Effector memory CD4-positive, alpha-beta T cell (primary cell): ENCODE measurements around the gene CELF2.

Experiments
- DNase-seq, 3 donors: peaks; one replicate each; pipeline ENCODE4 v3.0.0-alpha.2; 2020
- H3K27ac ChIP-seq: 2 replicates; pipeline ENCODE4 v1.7.0; 2013; ENCODE audit warnings: mild to moderate bottlenecking, low read length, moderate library complexity; ENCODE audit not compliant: insufficient read depth, poor library complexity, severe bottlenecking
- H3K27me3 ChIP-seq: replicated peaks from 2 replicates; pipeline ENCODE4 v1.7.0; 2013; ENCODE audit warnings: mild to moderate bottlenecking, low read length; ENCODE audit not compliant: insufficient read depth, control insufficient read depth, poor library complexity, severe bottlenecking
- H3K36me3 ChIP-seq: 2 replicates; pipeline ENCODE4 v1.7.0; 2013; ENCODE audit warnings: mild to moderate bottlenecking, low read length, moderate library complexity; ENCODE audit not compliant: control insufficient read depth, insufficient read depth
- H3K4me1 ChIP-seq: 2 replicates; pipeline ENCODE4 v1.7.0; 2013; ENCODE audit warnings: low read length, mild to moderate bottlenecking; ENCODE audit not compliant: control insufficient read depth, insufficient read depth, poor library complexity, severe bottlenecking
- H3K4me3 ChIP-seq: 2 replicates; pipeline ENCODE4 v1.7.0; 2013; ENCODE audit warnings: low read length, low read depth, mild to moderate bottlenecking; ENCODE audit not compliant: insufficient read depth, poor library complexity, severe bottlenecking
- H3K9me3 ChIP-seq: 2 replicates; pipeline ENCODE4 v1.7.0; 2013; ENCODE audit warnings: mild to moderate bottlenecking, low read length, moderate library complexity; ENCODE audit not compliant: control insufficient read depth

Gene CELF2

DNA sequence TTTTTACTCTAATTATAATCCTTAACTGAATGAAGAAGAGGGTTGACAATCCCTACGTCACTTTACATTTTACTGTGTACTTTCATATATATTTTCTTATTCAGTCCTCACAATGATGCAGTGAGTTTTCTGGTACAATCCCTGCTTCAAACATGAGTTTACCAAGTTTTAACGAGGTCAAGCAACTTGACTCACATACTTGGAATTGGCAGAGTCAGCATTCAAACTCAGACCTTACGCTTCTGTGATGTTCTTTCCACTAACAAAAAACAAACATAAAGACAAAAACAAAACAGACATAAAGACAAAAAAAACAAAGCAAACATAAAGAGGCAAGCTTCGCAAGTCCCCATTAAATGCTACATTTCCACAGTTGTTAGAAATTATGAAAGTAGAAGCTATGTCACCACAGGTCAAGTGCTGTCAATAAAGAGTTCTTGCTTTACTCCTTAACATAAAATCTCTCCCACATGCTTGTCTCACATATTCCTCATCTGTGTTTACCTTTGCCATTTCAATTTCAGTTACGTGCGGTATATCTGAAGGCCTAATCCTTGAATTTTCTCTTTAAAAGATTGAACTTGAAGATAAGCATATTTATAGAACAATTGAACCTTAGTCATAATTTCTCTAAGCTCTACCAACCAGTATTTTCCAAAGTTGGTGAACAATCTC, 217.3 kb downstream of the CELF2 start:
- H3K4me1 ChIP-seq: peaks cover 60% of the 10 kb centered on the region
- no peaks in the 10 kb centered on the region for H3K9me3 ChIP-seq
- H3K36me3 ChIP-seq: peaks cover 24% of the 10 kb centered on the region
- H3K27ac ChIP-seq: peak overlapping the region; percentile 49
- DNase-seq: no peak
- H3K27me3 ChIP-seq: no peaks in the 10 kb centered on the region
- no peak overlapping the region for H3K4me3 ChIP-seq

DNA sequence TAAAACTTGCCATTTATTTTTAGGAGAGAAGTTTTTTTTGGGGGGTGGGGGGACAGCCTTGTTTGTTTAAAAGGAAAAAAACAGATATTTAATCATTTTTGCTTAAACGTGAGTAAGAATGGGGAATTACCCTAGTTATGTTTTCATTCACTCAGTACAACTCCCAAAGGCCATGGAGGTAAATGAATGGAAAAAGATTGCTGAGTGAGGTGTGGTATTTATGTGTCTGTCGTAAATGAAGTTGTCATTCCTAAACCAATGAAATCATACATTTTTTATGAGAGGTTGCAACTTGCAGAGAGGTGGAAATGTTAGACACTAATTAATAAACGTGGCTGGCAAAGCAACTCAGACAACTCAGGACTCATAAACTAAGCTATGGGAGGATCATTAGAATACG, 218.1 kb downstream of the CELF2 start:
- Histone ChIP-seq H3K4me3 (peak overlapping the region; percentile 7), H3K4me1 (peaks cover 54% of the 10 kb centered on the region), H3K36me3 (peaks cover 21% of the 10 kb centered on the region), H3K9me3 (no peaks in the 10 kb centered on the region), H3K27me3 (no peaks in the 10 kb centered on the region), H3K27ac (peak overlapping the region; percentile 49)
- no peak for DNase-seq

DNA sequence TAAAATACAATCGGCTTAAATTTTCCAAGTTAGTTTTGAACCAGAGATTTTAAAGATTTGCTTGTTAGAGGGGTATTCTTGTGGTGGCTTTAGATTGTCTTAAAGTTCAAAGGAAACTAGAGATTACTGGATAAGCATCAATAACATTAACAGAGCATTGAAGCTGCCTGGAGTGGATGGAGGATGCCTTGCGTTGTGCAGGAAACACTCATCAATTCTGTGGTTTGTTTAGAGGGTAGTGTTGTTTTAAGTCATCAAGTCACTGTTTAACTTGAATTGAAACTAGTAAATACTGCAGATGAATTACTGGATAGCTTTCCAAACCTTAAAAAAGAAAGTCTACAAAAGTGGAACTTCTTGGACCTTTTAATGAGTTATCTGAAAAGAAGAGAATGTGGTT, 218.6 kb downstream of the CELF2 start:
- H3K27ac ChIP-seq: peak overlapping the region; percentile 49
- peak in 1 of 3 donors; percentile 33 for DNase-seq

DNA sequence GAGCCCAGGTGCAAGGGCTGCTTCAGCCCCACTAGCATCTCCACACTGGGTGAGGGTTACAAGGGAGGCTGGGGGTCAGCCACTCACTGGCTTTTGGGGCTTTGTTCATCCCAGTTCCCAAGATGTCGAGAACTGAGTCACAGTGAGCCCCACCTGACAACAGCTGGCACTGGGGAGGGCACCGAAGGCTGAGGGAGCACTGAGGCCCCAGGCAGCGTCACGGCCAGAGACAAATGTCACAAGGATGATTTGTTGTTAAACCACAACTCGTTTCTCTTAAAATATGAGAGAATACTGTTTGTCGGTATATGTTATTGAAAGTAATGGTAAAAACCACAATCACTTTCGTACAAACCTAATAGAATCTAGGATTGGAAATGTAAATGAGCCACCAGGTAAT, 219.9 kb downstream of the CELF2 start:
- H3K27me3 ChIP-seq: no peaks in the 10 kb centered on the region

More for the DNA sequence above, 218.6 kb downstream of the CELF2 start:
- Histone ChIP-seq H3K27me3 (no peaks in the 10 kb centered on the region), H3K9me3 (no peaks in the 10 kb centered on the region), H3K36me3 (peaks cover 21% of the 10 kb centered on the region), H3K4me1 (peaks cover 52% of the 10 kb centered on the region), H3K4me3 (peak overlapping the region; percentile 7)

DNA sequence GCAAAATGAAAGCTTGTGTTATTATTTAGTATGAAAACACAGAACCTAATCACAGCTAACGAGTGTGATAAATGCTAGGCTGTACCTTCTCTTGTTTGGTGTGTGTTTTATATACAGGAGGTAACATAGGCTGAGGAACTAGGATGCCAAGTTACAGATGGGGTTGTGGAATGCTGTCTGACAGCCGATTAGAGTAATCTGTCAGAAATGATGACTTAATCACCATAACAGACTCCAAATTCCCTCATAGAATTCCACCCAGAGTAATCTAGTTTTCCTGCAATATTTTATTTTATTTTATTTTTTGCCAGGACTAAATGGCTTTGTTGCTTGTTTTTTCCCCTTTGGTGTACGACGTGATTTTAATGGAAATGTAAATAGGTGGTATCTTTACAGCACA, 221.2 kb downstream of the CELF2 start:
- H3K27ac ChIP-seq: no peak overlapping the region
- no peak for DNase-seq
- no peaks in the 10 kb centered on the region for H3K27me3 ChIP-seq
- no peak overlapping the region for H3K4me3 ChIP-seq
- no peaks in the 10 kb centered on the region for H3K9me3 ChIP-seq
- H3K4me1 ChIP-seq: peaks cover 65% of the 10 kb centered on the region
- peaks cover 14% of the 10 kb centered on the region for H3K36me3 ChIP-seq

More for the DNA sequence above, 219.9 kb downstream of the CELF2 start:
- H3K9me3 ChIP-seq: no peaks in the 10 kb centered on the region
- peaks cover 58% of the 10 kb centered on the region for H3K4me1 ChIP-seq
- peak overlapping the region; percentile 49 for H3K27ac ChIP-seq
- peaks cover 21% of the 10 kb centered on the region for H3K36me3 ChIP-seq
- no peak for DNase-seq
- H3K4me3 ChIP-seq: no peak overlapping the region

DNA sequence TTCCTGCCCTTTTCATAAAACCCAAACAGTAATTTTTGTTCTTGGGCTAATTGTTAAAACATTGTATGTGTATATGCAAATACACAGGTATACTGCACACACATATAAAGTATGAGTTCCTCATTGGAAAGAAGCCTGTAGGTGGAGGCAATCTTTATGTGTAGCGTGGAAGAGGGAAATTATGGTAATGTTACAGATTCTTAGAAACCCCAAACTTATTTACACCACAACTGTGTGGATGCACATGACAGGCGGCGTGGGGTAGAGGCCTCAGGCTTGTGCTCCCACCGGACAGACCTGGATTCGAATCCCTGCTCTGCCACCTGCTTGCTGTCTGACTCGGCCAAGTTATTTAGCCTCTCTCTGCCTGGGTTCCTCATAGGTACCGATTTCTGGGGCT, 223.0 kb downstream of the CELF2 start:
- peaks cover 65% of the 10 kb centered on the region for H3K4me1 ChIP-seq
- no peak for DNase-seq
- no peak overlapping the region for H3K27ac ChIP-seq
- no peak overlapping the region for H3K4me3 ChIP-seq
- H3K9me3 ChIP-seq: no peaks in the 10 kb centered on the region
- H3K36me3 ChIP-seq: peaks cover 13% of the 10 kb centered on the region
- no peaks in the 10 kb centered on the region for H3K27me3 ChIP-seq

DNA sequence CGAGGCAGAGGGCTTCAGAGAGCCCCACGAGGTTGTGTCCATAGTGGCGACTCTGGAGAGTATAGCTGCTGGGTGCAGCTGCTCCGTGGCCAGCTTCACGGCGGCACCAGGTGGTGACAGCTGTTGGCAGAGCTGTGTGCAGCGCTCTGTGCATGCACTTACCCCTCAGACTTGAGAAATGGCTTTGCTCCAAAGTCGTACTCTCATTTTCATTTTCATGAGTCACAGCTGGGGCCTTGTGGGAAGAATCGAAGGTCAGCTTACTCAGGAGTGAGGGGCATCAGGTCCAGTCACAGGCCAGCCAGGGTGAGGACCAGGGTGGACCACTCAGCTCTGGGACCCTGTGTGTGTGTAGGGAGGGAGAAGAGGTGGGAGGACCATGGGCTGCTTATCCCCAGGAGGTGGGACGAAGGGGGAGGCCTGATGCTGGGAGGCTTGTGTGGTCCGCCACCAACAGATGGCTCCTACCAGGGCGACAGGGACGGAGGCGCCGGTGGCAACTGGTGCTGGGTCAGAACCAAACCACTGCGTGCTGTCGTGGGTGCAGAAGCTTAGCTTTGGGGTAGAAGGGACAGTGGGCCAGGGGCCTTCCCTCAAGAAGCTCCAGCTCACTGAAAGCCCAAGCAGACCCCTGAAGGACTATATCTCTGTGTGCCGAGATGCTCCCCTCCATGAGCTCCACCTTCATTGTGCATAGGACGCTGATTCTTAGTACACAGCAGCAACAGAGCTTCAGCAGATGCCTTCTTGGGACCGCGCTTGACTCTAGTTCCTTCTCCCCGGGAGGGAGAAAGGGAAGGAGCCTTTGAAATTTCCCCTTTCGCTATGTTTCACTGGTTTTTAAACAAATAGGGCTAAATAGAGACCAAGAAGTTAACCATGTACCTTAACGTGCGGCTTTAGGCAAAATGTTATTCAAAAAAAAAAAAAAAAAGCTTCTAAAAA, 225.0 kb downstream of the CELF2 start:
- Histone ChIP-seq H3K27ac (no peak overlapping the region), H3K27me3 (no peaks in the 10 kb centered on the region), H3K4me1 (peaks cover 48% of the 10 kb centered on the region), H3K9me3 (no peaks in the 10 kb centered on the region), H3K36me3 (peaks cover 21% of the 10 kb centered on the region), H3K4me3 (no peak overlapping the region)
- no peak for DNase-seq

DNA sequence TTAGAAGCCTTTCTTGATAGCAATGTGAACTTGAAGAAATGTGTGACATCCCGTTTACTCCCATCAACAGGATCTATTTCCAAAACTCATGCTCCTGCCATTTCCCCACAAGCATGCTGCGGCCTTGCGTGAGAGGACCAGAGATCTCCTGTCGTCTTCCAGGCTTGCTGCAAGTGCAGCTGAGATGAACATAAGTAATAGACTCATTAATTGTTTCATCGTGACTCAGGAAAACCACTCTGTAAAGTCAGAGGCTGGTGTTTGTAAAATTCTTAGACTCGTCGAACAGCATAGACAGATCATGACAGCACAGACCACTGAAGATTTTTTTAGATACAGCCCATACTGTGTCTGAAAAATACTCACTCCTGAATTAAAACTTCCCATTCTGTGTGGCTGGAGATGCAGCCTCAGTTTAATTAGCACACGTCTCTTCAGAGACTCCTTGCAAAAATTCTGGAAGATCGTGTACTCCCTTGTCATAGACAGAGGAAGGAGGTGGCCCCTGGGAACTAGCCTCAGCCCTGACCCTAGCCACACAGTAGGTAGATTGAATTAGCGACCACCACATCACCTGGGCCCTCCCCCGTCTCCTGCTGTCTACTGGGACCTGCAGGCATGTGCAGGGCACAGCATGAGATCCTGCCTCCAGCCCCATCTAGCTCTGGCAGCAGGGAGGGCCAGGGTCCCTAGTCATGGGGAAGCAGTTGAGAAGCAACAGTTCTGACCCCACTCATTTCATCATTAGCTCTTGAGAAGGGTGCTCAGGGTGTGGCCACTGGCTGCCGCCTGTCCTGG, 226.0 kb downstream of the CELF2 start:
- DNase-seq: no peak
- Histone ChIP-seq H3K4me1 (peaks cover 45% of the 10 kb centered on the region), H3K27me3 (no peaks in the 10 kb centered on the region), H3K36me3 (peaks cover 26% of the 10 kb centered on the region), H3K9me3 (no peaks in the 10 kb centered on the region), H3K27ac (no peak overlapping the region), H3K4me3 (no peak overlapping the region)

DNA sequence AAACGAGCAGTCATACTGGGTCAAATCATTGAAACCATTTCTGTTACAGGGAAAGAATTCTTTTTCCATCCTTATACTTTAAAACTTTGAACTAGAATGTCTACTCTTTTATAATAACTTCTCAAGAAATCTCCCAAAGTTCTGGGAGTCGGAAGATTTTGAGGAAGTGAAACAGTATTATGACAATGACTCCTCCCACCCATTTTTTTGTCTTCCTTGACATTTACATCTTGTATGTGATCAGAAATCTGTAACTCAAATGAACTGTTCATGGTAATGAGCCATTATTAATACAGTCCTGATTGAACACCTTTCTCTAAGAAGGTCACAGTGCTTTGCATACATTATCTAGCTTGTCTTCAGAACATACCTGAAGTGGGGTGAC, 227.4 kb downstream of the CELF2 start:
- Histone ChIP-seq H3K36me3 (peaks cover 29% of the 10 kb centered on the region), H3K27ac (peak overlapping the region; percentile 50), H3K4me3 (no peak overlapping the region), H3K27me3 (no peaks in the 10 kb centered on the region), H3K4me1 (peaks cover 42% of the 10 kb centered on the region), H3K9me3 (no peaks in the 10 kb centered on the region)
- no peak for DNase-seq
